Stimulated activated CD4-positive, alpha-beta T cell treated with anti-CD3 and anti-CD28 coated beads, Interleukin-4, amount 100 ng/mL, for 24 hours (primary cell): Measurements from ENCODE around the gene CTNNA3.

Source experiments
- DNase-seq: peaks from one replicate; pipeline ENCODE4 v3.0.0-alpha.2; 2020

Gene CTNNA3

DNA sequence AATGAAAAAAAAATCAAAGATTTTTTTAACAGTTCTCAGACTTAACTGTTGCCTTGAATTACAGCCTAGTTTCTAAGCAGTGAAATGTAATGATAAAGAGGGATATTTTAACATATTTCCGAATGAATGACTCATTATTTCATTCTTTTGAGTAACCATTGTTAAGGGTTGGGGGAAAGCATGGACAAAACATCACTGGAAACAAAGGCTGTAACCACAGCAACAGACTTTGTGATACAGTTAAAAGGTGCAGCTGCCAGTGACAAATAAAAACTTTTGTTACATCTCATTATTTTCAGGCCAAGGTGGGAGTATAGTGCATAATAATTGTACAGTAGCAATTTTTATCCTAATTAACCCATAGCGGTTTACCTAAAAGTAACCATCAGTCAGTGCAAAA is 597.5 kb downstream of the CTNNA3 start:
- no peak for DNase-seq

DNA sequence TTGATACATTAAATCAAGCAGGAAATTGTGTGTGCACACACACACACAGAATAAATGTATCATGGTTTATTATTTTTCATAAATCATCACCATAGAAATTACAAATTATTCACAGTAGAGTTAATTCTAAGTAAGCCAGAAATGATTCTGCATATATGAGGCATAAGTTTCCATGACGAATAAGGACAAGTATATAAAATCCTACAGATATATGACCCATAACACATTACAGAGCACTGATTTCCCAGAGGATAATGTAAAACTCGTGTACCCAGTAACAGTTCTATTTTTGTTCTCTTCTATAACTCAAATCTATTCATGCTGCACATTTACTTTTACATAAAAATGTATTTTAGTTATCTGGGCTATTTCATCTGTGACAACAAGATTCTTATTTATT is 600.5 kb downstream of the CTNNA3 start:
- DNase-seq, result no peak

DNA sequence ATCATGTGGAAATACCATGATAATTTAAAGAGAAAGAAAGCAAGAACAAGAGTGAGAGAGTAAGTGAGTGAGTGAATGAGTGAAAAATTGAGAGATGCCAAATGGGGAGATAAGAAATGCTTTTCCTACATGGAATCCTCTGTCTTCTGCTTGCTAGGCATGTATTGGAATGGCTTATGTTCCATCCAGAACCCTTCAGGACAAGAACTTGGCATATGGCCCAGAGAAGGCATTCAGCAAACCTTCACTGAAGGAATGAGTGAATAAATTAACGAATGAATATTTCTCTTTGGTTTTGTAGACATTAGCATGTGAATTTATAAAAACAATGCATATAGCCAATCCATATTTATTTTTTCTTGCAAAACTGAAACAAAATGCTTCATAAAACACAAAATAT is 608.0 kb downstream of the CTNNA3 start:
- DNase-seq, result no peak

DNA sequence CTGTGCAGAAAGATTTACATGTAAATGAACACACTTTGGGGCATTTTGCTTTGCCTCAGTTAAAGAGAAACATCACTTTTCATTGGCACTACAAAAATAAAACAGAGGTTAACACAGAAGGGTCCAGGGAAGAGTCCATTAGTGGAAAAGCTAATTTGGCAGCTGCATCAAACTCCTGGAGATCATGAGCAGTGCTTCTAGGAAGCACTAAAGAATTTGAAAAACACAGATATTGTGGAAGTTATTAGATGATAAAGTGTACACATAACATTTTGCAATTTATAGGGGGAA is 608.9 kb downstream of the CTNNA3 start:
- DNase-seq, result no peak

DNA sequence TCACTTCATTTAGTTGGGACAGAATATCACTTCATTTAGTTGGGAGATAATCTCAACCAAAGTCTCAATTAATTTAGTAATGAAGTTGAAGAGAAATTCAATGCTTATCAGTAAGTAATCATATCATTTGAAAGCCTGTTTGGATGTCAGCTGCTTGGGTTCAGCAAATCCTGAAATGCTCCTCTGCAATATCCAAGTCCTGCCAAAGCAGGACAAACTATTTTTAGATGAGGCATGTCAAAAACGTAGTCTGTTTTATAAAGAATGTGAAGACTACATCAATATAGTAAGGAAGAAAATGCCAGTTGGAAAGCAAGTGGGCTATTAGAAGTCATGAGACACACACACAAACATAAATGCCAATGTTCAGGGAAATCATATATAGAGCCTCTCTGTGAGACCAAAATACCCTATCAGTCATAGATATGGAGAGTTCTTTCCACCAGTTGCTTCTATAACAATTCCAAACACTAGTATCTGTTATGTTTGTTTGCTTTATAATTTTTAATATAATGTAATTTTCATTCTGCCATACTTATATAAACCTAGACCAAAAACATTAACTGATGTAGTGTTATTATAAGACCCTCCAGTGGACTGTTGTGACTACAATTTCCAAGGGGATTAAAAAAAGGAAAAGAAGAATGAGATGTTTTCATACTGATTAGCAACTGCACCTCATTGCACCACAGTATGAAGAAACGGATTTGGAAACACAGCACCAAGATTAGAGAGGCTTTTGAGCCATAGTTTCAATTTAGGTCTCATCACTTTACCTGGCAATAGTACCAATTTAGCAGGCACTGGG is 609.5 kb downstream of the CTNNA3 start:
- DNase-seq, result no peak

DNA sequence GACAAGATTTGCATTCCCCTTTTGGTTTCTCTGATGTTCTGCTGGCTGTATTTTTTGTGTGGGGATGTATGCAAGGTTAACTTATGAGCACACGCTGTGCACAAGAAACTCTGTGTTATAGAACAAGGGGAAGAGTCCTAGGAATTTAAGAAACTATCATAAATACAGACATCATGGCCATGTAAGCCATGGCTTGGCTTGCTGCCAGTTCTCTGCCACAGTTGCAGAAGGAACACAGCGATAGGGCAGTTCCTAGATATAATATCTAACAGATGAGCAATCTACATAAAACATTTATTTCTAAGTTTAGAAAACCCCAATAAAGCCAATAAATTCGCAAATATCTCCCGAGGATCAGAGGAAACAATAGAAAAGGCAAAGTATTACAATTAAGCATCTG is 616.9 kb downstream of the CTNNA3 start:
- no peak for DNase-seq

DNA sequence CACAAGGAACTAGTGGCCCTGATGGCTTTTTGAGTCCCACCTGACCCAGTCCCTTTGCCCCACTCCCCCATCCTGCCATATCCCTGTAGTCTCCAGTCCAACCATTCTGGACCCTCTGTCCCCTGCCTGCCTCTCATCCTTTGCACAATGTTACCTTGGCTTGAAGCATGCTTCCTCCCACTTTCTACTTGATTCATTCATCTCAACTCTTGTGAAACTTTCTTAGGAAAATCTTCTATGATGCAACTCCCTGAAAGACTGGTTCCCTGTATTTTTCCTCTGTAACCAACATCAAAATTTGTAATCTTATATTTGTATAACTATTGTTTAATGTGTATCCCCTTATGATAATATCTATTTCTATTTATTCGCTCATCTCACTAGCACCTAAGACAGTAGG is 618.6 kb downstream of the CTNNA3 start:
- DNase-seq, result no peak

DNA sequence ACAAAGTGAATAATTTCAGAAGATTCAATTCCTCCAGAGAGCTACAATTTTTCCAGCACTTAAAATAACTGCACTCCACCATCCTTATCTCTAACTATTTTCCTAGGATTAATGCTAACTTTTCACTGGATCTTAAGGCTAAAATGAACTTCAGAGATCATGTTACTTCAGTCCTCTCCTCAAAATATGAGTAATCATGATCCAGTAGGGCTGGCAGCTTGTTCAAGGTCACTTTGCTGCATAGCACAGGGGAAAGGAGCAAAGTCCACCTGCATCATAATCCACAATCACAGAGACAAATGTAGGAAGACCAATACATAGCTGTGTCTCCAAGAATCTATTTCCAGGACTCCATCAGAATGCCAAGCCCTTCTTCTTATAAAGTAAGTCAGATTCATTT is 619.9 kb downstream of the CTNNA3 start:
- DNase-seq, result no peak

DNA sequence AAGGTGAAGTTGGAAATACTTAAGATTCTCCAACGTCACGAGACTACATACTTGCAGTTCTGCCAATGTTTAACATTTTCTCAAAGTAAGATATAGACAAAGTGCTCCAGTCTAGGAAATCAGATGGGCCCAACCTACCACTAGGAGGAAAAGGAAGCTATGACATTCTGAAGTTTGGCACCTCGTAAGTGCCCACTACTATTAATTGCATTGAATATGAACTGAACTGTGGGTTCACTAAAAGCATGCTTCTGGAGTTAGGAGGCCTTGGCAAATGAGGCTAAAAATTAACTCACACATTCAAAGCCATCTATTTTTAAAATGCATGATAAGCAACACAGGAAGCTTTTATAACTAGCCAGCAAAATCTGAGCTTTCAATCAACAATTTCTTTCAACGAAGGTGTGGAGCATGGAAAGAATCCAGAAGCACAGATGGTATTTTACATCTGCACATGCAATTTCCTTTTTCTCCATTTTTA is 620.5 kb downstream of the CTNNA3 start:
- no peak for DNase-seq

DNA sequence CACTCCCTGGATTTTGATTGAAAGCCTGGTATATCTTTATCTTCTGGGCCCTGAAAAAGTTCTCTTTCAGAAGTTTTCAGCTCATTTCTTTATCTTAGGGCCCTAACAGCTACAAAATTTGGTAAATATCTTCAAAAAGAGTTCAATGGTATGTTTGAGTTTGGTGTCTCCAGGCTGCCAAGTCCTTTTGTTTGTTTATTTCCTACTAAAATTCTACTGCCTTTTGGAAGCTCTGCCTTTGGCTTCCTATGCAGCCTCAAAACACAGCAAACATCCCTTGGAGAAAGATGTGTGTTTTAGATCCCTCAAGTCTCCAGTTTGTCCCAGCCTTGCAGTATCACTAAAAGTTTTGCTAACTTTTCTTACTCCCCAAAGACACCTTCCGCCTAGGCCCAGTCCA is 623.3 kb downstream of the CTNNA3 start:
- DNase-seq, result no peak

DNA sequence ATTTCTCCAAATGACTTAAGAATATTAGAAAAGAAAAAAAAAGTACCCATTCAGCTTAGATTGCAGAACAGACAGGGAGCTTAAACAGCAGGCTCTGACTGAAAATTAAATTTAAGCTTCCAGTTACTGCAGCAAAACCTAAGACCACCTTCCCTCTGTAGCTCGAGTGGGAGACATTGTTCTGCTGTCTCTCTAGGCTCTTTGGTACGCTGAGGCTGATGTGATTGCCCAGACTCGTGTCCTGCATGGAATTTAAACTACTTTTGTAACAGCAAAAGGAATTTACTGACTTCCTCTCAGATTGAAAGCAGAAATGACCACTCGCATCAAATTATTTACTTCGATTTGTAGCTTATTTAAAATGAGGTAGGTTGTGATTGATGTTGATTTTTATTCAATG is 645.6 kb downstream of the CTNNA3 start:
- DNase-seq, result no peak

DNA sequence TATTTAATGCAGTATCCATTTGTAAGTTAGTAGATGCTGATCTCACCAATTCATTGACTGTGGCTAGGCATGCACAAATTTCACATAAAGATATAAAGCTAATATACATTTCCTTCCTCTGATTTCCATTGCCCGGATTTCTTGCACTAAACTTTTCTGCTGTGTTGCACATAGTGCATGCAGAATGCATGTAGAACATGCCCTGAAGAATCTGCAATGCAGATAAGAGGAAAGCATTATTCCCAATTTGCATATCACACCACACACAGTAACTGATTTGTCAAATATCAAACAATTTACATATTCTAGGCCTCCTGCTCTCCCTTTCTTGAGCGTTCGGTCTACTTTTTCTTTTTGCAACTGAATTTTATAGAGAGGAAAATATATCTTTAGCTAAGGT is 646.0 kb downstream of the CTNNA3 start:
- no peak for DNase-seq

DNA sequence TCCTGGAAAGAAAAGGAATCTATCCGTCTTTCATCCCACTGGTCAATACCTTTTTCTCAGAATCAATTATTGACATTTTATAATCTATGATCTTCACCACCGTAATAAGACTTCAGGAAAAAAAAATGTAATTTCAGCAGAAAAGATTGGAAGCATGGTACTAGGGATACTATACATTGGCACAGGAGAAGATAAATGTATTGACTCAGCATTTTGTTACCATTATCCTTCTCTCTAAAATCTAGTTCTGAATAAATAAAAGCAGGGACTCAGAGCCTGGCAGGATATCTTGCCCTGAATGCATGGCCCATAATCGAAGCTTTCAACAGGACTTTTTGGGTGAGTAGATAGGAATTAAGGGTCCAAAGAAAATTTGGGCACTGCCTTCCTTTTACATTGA is 649.5 kb downstream of the CTNNA3 start:
- DNase-seq, result no peak

DNA sequence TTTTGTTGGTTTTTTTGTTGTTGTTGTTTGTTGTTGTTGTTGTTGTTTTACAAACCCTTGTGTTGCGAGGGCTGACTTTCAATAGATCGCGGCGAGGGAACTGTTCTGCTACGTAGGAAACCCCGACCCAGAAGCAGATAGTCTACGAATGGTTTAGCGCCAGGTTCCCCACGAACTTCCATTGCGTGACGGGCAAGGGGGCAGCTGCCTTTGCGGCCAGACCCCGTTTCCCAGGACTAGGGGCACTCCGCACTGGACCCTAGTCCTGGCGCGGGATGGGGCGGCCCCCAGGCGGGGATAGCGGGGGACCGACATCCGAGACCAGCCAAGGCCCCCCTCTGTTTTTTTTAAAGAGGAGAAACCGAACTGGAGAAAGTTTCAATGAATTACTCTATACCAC is 650.6 kb downstream of the CTNNA3 start:
- DNase-seq, result no peak

DNA sequence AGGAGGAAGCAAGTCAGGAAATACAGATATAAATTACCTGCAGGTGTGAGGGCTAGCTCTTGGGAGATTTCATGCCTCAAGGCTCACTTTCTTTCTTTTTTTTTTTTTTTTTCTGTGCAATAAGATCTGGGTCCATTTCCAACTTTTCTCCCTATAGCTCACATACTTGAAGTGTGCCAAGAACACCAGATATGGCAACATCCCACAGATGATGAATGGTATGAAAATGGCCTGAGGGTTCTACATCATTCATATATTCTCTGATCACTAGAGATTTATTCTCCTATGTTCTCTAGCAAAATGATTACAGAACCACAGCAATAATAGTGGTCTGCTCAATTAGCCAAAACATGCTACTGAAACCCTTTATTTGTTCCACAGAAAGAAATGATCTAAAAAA is 653.0 kb downstream of the CTNNA3 start:
- DNase-seq, result no peak

DNA sequence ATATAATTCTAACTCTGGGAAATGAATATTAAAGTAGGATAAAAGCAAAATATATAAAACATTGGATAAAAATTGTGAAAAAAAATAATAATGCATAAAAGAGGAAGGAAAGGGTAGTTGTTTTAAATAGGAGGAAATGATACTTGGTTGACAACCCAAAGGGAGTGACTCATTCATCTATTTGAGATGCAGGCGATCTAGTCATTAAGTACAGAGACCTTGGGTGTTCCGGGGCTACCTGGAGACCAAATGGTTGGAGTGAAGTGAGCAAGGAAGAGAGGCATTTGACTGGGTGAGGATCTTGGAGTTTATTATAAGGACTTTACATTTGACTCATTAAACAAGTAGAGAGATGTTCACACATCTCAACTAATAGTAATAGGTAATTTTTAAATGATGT is 659.2 kb downstream of the CTNNA3 start:
- DNase-seq, result no peak

DNA sequence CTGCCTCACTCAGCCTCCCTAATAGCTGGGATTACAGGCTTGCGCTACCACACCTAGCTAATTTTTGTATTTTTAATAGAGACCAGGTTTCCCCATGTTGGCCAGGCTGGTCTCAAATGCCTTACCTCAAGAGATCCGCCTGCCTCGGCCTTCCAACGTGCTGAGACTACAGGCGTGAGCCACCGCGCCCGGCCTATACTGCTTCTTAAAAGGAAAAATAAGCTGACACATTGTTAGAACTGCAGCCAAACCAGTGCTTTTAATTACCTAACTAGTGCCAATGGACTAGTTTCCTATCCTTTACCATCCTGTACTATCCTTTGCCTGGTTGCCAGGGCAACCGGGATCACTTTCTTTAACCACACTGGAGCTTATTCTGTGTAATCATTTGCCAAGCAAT is 662.1 kb downstream of the CTNNA3 start:
- DNase-seq, result no peak

DNA sequence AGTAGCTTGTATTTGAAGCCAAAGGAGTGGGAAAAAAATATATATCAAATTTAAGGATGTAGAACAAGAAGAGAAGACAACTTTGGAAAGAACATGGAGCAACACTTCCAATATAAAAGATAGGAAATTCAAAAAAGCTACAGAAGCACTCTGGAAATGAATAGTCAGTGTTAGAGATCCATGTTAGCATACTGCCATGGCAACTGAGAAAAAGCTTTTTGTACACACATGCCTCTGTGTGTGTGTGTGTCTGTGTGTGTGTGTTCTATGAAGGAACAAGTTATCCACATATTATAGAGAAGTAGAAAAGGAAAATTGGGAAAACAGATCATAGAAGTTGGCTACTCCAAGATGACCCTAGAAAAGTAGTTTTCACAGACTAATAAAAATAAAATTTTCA is 673.9 kb downstream of the CTNNA3 start:
- no peak for DNase-seq

DNA sequence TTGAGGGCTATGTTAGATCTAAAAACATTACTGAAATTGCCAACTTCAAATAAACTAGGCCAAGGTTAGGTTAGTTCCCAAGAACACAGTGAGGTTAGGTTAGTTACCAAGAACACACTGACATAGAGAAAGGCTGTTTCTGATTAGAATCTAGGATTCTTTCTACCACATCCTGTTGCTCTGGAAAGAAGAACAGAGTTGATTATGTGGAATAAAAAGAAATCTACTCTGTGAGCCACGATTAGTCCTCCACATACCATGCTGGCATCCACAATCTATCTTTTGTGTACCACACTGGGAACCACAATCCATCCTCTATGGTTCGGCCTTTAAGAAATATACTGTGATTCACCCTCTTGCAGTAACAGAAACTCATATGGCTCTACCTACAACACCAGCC is 678.8 kb downstream of the CTNNA3 start:
- no peak for DNase-seq

DNA sequence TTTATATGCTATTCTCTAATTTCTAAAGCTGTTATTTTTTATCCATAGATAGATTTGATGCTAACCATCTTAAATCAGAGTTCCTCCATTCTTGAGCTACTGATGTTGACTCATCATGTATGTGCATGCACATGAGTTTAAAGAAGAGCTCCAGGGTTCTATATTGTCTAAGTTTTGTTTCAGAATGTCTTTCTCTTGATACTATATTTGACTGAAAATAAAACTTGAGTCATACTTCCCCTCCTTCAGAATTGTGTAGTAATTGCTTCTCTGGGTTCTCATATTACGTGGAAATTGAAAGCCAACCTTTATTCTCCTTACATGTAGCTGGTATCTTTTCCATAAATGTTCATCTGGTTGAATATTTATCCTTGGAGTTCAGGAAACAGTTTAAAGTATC is 680.8 kb downstream of the CTNNA3 start:
- DNase-seq, result no peak

DNA sequence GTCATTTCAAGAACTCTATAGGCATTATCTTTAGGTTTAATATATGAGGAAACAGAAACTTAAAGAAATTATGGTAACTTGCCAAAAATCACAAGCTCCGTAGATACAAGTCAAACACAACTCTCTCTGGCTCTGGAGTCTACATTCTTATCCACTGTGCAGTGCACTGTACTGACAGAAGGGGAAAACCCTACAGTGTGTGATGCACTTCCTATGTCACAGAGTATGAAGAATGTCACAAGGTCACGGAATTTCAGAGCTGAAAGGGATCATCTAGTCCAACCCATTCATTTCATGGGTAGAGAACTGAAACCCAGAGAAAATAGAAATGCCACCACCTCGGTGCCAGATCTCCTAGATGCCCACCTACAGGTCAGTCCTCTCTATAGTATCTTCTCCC is 684.0 kb downstream of the CTNNA3 start:
- no peak for DNase-seq

DNA sequence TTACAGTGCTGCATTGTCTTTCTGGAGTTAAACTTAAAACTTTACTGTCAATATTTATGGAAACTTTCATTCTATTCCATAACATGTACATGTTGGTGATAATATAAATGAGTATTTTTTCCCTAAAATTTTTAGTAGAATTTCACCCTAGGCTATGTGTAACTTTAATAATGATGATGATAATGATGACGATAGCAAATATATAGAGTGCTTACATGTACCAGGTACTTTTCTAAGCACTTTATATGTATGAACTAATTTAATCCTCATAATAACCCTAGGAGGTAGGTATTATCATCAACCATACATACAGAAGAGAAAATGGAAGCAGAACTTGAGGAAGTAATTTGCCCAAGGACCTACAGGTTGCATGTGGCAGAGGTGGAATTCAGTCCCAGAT is 684.5 kb downstream of the CTNNA3 start:
- no peak for DNase-seq

DNA sequence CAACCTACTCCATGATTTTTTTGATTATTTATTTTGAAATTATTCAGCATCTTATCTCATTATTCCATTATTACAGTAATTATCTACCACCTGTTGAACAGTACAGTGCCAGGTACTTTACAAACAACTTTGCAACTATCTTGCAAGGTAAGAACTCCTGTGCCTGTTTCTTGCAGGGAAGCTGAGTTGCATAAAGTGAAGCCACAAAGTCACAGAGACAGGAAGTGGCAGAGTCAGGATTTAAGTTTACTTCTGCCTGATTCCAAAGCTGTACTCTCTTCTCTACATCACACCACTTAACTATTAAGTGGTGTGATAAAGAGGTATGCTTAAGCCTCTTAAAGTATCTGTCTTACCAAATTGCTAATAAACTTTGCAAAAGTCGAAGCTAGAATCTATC is 690.0 kb downstream of the CTNNA3 start:
- no peak for DNase-seq

DNA sequence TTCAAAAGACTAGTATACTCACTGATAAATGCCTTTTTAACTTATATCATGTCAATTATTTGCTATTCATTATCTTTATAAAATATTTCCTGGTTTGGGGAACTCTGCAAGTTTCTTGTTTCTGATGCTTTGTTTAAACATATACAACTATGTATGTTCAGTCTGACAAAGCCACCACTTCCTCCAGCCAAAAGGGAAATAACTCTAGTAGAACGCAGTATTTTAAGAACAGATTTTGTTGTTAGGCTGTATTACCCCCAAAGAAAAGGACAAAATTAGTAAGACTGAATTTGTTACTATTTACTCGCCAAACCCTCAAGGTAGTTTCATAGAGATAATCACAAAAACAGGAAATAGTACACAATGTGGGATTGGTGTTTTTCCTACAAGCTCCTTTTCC is 691.3 kb downstream of the CTNNA3 start:
- DNase-seq, result no peak

DNA sequence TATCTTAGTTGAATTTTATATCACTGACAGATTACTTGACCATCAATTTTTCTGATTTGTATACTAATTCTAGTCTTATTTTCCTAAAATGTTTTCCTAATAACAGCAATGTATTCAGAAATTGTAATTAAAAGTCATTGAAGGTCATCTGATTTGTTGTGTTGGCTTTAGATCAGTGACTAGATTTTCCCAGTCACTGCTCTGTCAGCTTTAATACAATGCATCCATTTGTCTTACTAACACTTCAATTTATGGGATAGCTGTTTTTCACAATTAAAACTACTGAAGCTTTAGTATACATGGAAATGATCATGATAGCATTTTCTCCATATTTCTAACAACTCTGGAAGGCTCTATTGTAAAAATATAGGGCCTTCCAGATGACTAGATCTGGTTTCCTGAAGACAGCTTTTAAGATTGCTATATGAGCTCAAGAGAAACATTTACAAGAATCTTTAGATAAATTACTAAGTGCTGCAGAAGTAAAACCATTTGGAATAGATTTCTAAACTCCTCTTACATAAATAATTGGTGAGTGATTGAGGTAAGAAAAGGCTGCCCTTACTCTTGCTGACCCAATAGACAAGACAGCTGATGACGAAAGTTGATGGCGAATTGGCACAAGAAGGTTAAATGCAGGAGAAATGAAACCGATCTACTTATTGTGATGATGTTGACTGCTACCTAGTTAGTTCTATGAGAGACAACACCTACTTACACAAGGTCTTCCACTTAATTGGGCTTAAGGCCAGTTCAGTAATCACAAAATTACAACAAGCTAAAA is 696.0 kb downstream of the CTNNA3 start:
- no peak for DNase-seq
